Effector memory CD4-positive, alpha-beta T cell (primary cell): ENCODE data around the gene CLSTN3.

ENCODE experiments used
- DNase-seq, 3 donors: peaks; one replicate each; pipeline ENCODE4 v3.0.0-alpha.2; 2020
- H3K27ac ChIP-seq: 2 replicates; pipeline ENCODE4 v1.7.0; 2013; ENCODE audit warnings: mild to moderate bottlenecking, low read length, moderate library complexity; ENCODE audit not compliant: insufficient read depth, poor library complexity, severe bottlenecking
- H3K27me3 ChIP-seq: replicated peaks from 2 replicates; pipeline ENCODE4 v1.7.0; 2013; ENCODE audit warnings: mild to moderate bottlenecking, low read length; ENCODE audit not compliant: insufficient read depth, control insufficient read depth, poor library complexity, severe bottlenecking
- H3K36me3 ChIP-seq: 2 replicates; pipeline ENCODE4 v1.7.0; 2013; ENCODE audit warnings: mild to moderate bottlenecking, low read length, moderate library complexity; ENCODE audit not compliant: control insufficient read depth, insufficient read depth
- H3K4me1 ChIP-seq: 2 replicates; pipeline ENCODE4 v1.7.0; 2013; ENCODE audit warnings: low read length, mild to moderate bottlenecking; ENCODE audit not compliant: control insufficient read depth, insufficient read depth, poor library complexity, severe bottlenecking
- H3K4me3 ChIP-seq: 2 replicates; pipeline ENCODE4 v1.7.0; 2013; ENCODE audit warnings: low read length, low read depth, mild to moderate bottlenecking; ENCODE audit not compliant: insufficient read depth, poor library complexity, severe bottlenecking
- H3K9me3 ChIP-seq: 2 replicates; pipeline ENCODE4 v1.7.0; 2013; ENCODE audit warnings: mild to moderate bottlenecking, low read length, moderate library complexity; ENCODE audit not compliant: control insufficient read depth

CLSTN3 gene

DNA sequence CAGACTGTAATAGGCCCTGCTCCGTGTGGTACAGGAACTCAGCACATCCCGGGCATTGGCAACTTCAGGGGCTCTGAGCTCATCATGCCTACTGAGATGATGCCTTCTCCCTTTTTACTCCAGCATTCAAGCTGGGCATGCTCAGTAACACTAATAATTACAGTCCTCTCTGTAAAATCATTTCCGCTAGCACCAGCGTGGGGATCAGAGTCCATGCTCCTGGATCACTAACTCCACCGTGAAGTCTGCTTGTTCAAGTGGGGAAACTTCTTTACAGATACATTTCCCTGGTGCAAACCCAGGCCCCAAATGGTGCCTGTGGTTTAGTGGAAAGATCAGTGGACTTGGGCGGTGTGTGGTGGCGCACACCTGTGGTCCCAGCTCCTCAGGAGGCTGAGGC lies 16.7 kb downstream of the CLSTN3 start:
- Histone ChIP-seq H3K27me3 (no peaks in the 10 kb centered on the region), H3K4me1 (no peaks in the 10 kb centered on the region), H3K27ac (no peak overlapping the region), H3K36me3 (peaks cover 43% of the 10 kb centered on the region), H3K9me3 (no peaks in the 10 kb centered on the region), H3K4me3 (no peak overlapping the region)
- DNase-seq: no peak

DNA sequence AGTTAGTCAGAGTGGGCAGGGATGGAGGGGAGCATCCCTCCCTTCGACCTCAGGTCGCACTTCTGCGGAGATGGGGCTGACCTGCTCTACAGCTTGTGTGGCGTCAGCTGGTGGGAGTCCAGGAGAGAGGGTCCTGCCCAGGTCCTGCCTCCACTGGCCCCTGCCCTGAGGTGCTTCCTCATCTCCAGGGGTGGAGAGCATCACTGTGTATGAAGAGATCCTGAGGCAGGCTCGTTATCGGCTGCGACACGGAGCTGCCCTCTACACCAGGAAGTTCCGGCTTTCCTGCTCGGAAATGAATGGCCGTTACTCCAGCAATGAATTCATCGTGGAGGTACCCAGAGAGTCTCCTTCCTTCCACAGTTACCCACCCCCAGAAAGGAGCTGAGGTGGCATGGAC lies 20.2 kb downstream of the CLSTN3 start:
- DNase-seq: no peak
- Histone ChIP-seq H3K27me3 (no peaks in the 10 kb centered on the region), H3K36me3 (peaks cover 70% of the 10 kb centered on the region), H3K9me3 (no peaks in the 10 kb centered on the region), H3K27ac (no peak overlapping the region), H3K4me3 (no peak overlapping the region), H3K4me1 (no peaks in the 10 kb centered on the region)

DNA sequence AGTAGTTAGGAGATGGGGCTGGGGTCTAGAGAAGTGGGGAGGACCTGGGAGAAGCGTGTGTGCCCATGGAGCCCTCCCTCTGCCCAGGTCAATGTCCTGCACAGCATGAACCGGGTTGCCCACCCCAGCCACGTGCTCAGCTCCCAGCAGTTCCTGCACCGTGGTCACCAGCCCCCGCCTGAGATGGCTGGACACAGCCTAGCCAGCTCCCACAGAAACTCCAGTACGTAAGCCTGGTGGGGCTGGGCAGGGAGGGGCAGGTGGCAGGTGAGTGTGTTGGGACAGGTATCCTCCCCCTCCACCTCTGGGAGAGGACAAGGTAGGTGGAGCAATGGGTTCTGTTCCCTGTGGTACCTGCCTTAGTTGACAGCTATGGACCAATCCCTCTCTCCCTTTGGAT lies 20.7 kb downstream of the CLSTN3 start:
- no peak overlapping the region for H3K27ac ChIP-seq
- no peaks in the 10 kb centered on the region for H3K4me1 ChIP-seq
- peaks cover 70% of the 10 kb centered on the region for H3K36me3 ChIP-seq
- no peak for DNase-seq
- H3K4me3 ChIP-seq: no peak overlapping the region
- no peaks in the 10 kb centered on the region for H3K9me3 ChIP-seq
- no peaks in the 10 kb centered on the region for H3K27me3 ChIP-seq

DNA sequence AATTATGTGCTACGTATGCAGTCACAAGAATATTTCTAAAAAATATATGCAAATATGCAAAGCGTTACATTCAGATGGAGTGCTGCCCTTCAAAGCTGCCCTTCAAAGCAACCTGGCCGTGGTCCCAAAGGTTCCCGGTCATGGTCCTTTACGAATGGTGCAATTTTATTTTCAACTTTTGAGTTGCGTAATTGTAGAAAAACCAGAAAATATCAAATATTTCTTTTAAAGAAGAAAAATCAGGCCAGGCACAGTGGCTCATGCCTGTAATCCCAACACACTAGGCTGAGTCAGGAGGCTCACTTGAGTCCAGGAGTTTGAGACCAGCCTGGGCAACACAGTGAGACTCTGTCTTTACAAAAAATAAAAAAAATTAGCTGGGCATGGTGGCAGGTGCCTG lies 21.4 kb downstream of the CLSTN3 start:
- H3K27ac ChIP-seq: no peak overlapping the region
- no peaks in the 10 kb centered on the region for H3K9me3 ChIP-seq
- H3K27me3 ChIP-seq: no peaks in the 10 kb centered on the region
- peaks cover 65% of the 10 kb centered on the region for H3K36me3 ChIP-seq
- no peak for DNase-seq
- H3K4me1 ChIP-seq: no peaks in the 10 kb centered on the region
- no peak overlapping the region for H3K4me3 ChIP-seq

DNA sequence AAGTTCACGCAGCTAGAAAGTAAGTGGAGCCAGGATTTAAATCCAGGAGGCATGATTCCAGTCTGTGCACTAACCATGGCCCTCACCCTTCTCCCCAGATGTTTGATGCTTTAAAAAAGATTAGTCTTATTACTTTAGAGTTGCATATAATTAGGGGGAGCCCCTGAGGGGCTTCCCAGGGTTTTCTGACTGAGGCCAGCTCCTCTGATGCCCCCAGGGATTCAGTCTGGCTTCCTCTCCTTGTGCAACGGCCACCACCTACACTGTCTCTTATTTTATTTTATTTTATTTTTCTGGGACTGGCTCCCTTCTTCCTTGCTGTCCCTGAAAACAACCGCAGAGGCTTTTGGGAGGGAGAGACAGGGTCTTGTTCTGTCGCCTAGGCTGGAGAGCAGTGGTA lies 22.6 kb downstream of the CLSTN3 start:
- Histone ChIP-seq H3K4me3 (no peak overlapping the region), H3K36me3 (peaks cover 67% of the 10 kb centered on the region), H3K4me1 (no peaks in the 10 kb centered on the region), H3K27ac (no peak overlapping the region), H3K9me3 (no peaks in the 10 kb centered on the region), H3K27me3 (no peaks in the 10 kb centered on the region)
- DNase-seq: no peak

DNA sequence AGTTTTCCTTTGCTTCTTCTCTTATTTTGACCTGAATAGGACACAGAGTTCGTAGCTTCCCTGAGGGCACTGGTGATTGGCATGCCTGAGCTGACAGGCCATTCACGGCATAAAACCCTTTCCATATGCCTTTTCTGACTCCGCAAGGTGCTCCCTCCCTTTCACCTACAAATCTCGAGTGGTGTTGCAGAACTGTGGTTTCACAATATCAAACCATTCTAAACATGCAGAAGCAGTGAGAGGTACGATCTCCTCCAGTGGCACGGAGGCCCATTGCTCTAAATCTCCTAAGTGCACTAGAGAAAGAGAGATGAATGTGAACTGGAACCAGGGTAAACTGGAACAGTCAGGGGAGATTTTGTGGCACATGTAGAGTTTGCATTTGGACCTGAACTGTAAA lies 23.9 kb downstream of the CLSTN3 start:
- peaks cover 57% of the 10 kb centered on the region for H3K36me3 ChIP-seq
- no peaks in the 10 kb centered on the region for H3K27me3 ChIP-seq
- H3K27ac ChIP-seq: no peak overlapping the region
- no peaks in the 10 kb centered on the region for H3K4me1 ChIP-seq
- DNase-seq: no peak
- H3K4me3 ChIP-seq: no peak overlapping the region
- no peaks in the 10 kb centered on the region for H3K9me3 ChIP-seq

DNA sequence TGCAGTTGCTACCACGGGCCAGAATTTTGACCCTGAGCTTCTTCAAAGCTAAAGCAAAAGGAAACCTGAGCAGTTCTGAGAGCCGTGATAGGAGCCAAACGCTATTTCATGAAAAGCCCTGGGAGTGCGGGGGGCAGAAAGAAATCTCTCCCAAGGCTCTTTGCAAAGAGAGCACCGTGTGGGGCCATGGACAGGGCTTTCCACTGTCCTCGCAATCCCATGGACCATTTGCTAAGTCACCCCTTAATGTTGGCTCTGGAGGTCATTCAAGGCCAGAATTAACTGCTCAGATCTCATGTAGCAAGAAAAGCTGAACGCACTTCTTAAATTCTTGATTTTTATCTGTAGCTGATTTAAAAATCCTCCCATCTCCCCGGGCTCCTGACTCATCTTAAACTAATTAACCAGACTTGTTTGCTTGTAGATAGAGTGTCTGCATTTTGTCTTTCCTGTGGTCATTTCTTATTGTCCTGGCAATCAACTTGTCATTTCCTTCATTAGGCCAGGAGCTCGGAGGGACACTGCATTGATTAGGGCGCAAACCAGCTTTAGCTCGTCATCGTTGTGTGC lies 24.8 kb downstream of the CLSTN3 start:
- Histone ChIP-seq H3K4me3 (no peak overlapping the region), H3K36me3 (peaks cover 48% of the 10 kb centered on the region), H3K27ac (no peak overlapping the region), H3K27me3 (no peaks in the 10 kb centered on the region), H3K9me3 (no peaks in the 10 kb centered on the region), H3K4me1 (no peaks in the 10 kb centered on the region)
- no peak for DNase-seq

DNA sequence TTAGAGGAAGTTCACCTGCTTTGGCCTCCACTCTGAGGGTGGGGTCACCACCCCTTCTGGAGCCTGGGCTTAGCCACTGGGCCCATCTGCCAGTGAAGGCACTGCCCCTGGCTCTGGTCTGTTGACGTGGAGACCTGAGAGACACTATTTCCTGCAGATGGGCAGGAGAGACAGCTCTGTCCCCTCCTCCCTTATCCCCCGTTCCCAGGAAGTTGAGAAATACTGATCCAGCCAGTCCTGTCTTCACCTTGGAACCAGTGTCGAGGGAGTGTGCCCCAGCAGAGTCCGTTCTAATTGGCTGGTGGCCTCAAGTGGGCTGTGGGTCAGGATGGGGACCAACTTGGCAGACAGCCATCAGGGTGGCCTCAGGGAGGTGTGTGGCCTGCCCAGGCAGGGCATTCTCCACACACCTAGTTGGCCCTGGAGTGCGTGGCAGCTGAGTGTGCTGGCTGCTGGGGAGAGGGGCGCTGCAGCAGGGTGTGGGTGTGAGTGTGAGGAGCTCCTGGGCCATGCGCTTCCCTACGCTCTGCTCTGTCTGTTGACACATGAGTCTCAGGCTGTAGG lies 25.4 kb downstream of the CLSTN3 start:
- H3K36me3 ChIP-seq: peaks cover 43% of the 10 kb centered on the region
- H3K4me1 ChIP-seq: no peaks in the 10 kb centered on the region
- no peaks in the 10 kb centered on the region for H3K27me3 ChIP-seq
- H3K27ac ChIP-seq: no peak overlapping the region
- no peak for DNase-seq
- H3K4me3 ChIP-seq: no peak overlapping the region
- H3K9me3 ChIP-seq: no peaks in the 10 kb centered on the region

DNA sequence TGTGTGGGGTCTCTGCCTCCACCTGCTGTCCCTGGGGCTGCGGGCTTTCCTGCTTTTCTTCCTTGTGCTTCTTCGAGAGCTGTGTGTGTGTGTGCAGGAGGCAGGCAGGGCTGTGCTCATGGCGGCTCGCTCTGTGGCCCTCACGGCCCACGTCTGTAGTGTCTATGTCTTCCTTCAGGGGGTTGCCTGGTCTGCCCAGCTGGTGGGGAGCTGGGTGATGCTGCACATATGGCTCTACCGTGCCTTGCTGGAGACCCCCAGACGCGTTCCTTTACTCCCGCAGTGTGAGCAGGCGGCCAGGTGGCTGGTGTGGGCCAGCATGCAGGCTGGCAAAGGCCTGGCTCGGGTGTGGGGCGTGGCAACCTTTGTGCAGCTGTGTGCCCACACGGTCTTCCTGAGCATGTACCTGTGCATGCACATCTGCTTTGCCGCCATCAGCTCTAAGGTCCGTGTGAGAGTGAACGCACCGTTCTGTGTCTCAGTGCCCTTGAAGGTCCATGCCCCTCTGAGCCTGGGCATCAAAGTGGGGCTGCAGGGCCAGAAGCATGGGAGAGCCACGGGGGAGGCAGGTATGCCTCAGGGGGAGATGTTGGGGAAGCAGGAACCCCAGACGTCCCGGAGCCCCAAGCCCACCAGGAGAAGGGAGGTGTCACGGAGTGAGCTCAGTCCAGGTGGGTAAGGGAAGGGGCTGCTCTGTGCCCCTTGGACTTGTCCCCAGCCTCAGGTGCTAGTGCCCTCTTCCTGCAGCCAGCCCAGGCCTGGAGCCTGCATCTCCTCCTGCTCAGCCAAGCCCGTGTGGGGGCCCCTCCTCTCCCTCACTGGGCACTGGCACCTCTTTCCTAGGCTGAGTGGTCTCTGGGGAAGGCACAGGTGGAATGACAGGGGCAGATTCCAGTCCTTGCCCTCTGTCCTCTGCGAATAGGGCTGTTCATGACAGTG lies 26.4 kb downstream of the CLSTN3 start:
- DNase-seq: no peak
- Histone ChIP-seq H3K27me3 (no peaks in the 10 kb centered on the region), H3K4me1 (no peaks in the 10 kb centered on the region), H3K27ac (no peak overlapping the region), H3K36me3 (peaks cover 36% of the 10 kb centered on the region), H3K9me3 (no peaks in the 10 kb centered on the region), H3K4me3 (no peak overlapping the region)

DNA sequence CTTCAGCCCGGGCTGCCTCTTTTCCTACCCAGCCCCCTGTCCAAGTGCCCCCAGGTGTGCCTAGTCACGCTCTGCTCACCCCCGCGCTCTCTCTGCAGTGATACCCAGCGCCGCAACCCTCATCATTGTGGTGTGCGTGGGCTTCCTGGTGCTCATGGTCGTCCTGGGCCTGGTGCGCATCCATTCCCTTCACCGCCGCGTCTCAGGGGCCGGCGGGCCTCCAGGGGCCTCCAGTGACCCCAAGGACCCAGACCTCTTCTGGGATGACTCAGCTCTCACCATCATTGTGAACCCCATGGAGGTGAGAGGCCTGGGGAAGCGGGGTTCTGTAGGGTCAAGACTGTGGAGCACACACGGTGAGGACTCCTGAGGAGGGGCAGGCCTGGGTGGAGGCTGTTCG lies 27.2 kb downstream of the CLSTN3 start:
- H3K4me1 ChIP-seq: no peaks in the 10 kb centered on the region
- no peaks in the 10 kb centered on the region for H3K9me3 ChIP-seq
- H3K27ac ChIP-seq: no peak overlapping the region
- no peak overlapping the region for H3K4me3 ChIP-seq
- H3K36me3 ChIP-seq: peaks cover 34% of the 10 kb centered on the region
- DNase-seq: no peak
- H3K27me3 ChIP-seq: no peaks in the 10 kb centered on the region
